Activated effector memory CD4-positive, alpha-beta T cell treated with Interleukin-2 at 50 U/mL for 16 hours (primary cell): ENCODE data around the gene GALNT14.

Experiments used
- DNase-seq: peaks from one replicate; pipeline ENCODE4 v3.0.0-alpha.2; 2020

GALNT14 gene

GRCh38 chr2:31083234-31083993, 54.8 kb downstream of the GALNT14 start:
- no peak for DNase-seq

DNA sequence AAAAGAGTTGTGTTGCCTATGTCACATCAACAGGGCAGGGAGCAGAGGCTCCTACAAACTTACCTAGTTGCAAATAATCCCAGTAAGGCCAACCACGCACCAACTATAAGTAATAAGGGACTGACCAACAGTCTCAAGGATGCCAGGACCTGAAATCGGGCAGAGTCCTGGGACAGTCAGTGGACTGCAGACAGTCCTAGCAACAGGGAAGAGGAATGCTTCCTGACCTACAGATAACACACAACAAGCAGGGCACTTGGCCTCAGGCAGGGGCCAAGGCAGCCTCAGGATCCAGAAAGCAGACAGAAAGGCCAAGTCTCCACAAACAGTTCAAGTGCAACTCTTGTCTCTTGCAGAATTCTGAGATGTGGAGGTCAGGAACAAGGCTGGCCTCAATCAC, 56.2 kb downstream of the GALNT14 start:
- no peak for DNase-seq

- DNase-seq, result no peak
Observed at GRCh38 chr2:31081492-31081891, 56.7 kb downstream of the GALNT14 start.

- no peak for DNase-seq
Observed at GRCh38 chr2:31080361-31080760, 57.9 kb downstream of the GALNT14 start.

DNA sequence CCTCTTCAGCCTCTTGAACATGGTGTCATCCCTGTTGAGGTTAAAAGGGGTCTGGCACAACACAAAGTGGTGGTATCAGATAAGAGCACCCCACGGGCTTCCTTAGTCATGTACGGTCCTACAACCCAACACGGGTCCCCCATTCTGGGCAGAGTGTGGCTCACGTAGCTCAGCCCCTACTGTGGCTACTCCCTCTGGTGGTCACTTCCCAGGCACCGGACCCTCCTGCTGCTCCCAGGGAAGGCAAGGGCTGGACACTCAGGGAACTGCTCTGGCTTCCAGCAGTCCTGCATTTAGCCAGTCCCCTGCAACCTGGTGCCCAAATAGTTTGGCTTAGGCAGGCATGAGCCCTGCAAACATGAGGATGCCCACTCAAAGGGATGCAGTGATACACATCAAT, 58.6 kb downstream of the GALNT14 start:
- DNase-seq, result no peak

DNA sequence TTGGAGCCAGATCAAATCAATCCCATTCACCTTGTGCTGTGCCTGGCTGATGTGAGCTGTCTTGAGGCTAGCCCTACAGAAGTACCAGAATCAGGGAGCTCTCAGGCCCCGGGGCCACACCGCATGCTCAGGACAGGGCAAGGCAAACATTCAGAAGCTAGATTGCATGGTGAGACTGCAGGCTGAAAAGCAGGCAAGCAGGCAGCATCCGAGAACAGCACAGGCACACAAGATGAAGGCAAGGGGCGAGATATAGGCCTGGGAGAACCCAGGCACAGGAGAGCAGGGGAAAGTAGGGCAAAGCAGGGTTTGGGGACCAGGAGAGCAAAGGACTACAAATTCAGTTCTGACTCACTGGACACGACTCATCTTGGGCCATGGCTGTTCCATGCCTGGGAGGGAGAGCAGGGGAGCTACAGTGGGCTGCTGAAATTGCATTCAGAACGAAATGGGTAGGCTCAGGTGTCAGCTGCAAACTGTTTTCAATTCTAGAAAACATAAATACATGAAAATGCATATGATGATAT, 59.6 kb downstream of the GALNT14 start:
- no peak for DNase-seq

- DNase-seq, result no peak
Observed at GRCh38 chr2:31078011-31078410, 60.2 kb downstream of the GALNT14 start.

- no peak for DNase-seq
Observed at GRCh38 chr2:31075941-31076590, 62.2 kb downstream of the GALNT14 start.

GRCh38 chr2:31075431-31075830, 62.8 kb downstream of the GALNT14 start:
- no peak for DNase-seq

GRCh38 chr2:31071741-31072140, 66.5 kb downstream of the GALNT14 start:
- DNase-seq, result no peak

DNA sequence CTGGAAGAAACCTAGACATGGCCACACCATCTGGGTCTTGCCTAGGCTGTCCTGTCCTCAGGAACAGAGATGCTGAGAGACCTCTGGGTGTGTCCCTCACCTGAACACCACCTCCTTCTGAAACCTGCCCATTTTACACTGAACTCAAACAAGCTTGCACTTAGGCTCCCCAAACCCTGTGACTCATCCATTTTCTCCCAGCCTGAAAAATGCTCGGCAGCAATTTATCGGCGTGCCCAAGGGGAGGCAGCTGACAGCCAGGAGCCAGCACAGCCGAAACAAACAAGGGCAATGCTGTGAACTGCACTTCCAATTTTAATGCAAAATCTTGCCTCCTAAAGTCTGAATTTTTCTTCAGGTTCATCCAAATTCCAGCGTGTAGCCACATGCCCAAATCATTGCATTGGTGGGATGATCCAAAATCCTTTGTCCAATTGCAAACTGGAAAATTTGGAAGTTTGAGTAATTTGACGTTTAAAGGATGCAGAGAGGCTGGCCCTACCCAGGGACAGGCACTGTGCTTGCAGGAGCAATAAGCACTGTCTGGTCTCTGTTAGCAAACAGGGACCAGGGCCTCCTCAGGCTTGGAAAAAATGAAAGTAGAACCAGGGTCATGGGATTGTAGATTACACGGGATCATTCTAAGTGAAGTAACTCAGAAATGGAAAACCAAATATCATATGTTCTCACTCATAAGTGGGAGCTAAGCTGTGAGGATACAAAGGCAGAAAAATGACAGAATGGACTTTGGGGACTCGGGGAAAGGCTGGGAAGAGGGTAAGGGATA, 67.7 kb downstream of the GALNT14 start:
- no peak for DNase-seq

DNA sequence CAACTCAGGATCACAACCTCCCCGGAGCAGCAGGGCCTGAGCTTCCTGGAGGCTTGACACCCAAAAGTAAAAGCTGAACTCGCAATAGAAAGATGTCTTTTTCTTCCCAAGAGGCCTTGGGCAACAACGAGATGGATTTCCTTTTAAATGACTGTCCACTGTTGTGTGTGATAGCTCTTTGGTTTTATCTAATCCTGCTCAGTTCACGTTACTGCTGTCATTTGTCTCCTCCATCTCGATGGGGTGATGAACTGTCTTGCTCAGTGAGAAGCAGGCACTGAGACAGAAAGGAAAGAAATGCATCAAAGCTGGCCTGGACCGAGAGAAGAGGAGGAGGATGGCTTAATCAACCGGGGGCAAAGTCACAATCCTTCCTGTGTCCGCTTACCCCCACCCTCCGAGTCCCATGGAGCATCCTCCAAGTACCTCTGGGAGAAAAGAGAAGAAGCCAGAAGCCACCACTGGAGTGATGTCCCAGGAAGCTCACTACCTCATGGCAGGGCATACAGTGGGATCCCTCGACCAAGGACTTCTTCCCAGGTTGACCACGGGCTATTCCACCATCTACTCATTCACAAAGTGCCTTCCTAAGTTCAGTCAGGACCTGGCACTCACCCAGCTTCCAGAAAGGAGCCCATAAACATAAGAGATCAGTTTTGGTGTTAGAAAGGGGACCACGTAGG, 68.5 kb downstream of the GALNT14 start:
- no peak for DNase-seq

DNA sequence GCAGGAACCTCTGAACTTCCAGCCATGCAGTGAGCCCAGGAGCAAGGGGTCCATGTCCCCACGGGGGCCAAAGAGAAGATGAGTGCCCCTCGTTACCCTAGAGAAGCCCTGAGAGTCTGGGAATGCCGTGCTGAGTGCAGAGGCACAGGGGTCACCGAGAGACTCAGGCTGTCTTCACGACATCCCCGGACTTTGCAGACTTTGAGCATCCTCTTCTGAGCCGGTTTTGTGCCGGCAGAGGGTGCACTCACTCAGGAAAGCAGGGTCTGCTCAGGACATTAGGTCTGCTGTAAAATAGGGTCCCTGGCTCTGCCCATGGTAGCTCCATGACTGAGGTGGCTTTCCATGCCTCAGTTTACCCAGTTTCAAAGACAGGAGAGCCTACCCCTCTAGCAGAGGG, 71.0 kb downstream of the GALNT14 start:
- no peak for DNase-seq

GRCh38 chr2:31066551-31066950, 71.7 kb downstream of the GALNT14 start:
- DNase-seq, result no peak

DNA sequence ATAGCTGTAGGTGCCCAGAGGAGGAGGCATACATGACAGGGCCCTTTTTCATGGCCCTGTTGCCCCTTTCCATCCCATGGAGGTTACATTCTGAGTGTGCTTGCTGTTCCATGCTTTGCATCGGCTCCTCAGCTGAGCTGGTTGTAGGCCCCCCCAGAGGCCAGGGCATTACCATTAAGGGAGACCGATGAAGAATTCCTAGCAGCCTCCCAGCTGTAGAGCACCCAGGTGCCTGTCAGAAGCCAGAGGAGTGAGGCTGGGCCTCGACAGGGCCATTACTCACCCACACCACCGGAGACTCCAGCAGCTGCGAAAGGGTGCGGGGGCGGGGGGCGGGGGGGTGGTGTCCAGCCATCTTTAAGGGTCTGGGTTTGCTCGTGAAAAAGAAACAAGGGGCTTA, 72.2 kb downstream of the GALNT14 start:
- no peak for DNase-seq

- no peak for DNase-seq
Observed at GRCh38 chr2:31065356-31065755, 72.9 kb downstream of the GALNT14 start.

DNA sequence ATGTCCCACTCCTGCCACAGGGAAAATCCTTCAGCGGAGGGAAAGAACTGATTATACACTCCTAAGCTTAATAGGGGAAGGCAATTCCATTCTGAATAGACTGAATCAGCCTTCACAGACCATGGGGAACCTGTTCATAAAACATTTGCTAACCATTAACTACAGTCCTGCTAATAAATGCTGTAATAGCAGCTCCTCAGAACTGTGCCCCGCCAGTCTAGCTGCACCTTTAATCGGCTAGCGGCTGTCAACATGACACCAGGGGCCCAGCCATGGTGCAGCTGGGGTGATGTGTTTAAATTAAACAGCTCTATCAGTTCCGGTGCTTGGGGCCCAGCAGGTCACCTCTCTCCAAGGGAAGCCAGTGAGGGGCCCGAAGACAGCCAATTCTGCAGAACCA, 77.8 kb downstream of the GALNT14 start:
- DNase-seq, result no peak

- DNase-seq, result no peak
Observed at GRCh38 chr2:31058096-31059035, 79.9 kb downstream of the GALNT14 start.

DNA sequence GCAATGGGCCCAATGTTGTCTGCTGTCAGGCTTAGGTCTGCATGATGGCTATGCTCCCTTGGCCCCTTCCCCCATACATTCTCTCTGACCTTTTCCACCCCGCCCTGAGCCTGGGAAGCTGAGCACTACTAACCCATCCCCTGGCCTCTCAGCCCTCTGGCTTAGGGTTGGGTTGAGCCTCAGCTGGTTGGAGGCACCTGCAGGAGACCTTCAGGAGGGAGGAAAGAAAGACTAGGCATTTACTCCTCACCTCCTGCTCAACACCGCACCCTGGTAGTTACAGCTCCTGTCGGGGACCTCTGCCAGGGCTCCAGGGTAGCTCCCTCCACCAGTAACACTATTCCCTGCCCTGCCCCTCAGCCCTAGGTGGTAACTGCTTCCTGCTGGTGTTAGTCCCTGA, 80.5 kb downstream of the GALNT14 start:
- no peak for DNase-seq

GRCh38 chr2:31055938-31056337, 82.3 kb downstream of the GALNT14 start:
- DNase-seq, result no peak

DNA sequence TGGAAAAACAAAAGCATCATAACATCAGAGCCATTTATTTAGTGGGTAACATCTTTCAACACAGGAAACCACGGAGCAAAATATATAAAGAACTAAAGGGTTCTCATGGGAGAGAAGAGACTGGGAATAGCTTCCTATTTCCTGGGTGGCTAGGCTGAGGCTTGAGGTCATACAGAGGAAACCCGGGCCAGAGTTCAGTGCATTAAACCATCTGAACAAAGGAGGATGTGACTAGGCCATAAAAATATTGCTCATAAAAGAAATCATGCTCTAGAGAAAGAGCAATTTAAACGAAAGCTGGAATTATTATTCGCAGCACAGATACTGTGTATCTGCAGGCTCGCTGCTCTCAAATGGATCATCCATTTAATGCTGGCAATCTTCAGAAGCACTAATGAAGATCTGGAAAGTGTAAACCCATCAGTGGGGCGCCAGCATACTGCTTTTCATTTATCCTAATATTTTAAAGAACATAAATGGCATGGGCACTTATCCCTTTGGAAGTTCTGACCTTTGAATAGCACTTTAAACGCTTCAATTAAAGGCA, 83.3 kb downstream of the GALNT14 start:
- DNase-seq, result no peak
